HG02642 (cell line): ENCODE data around the gene CEBPB.
"Not testable (repeated sequence)": the region's sequence is repeated elsewhere in the genome, so short reads cannot be mapped to it uniquely, and the experiment has no call there.

Experiments used
- ATAC-seq: cut with Tn5 transposase; IDR thresholded peaks from one replicate; pipeline ENCODE4 v1.9.1; 2021; ENCODE audit warnings: mild to moderate bottlenecking; ENCODE audit not compliant: unreplicated experiment, poor library complexity

CEBPB gene

GRCh38 chr20:50191544-50192363, 1.1 kb downstream of the CEBPB start:
- ATAC-seq, result peak; percentile 30

- ATAC-seq, result no peak
Observed at GRCh38 chr20:50192364-50193198, 2.0 kb downstream of the CEBPB start.

GRCh38 chr20:50193199-50193835, 2.7 kb downstream of the CEBPB start:
- ATAC-seq, result no peak

- no peak for ATAC-seq
Observed at GRCh38 chr20:50193836-50194421, 3.3 kb downstream of the CEBPB start.

GRCh38 chr20:50194422-50194830, 3.8 kb downstream of the CEBPB start:
- ATAC-seq, result no peak

- ATAC-seq, result no peak
Observed at GRCh38 chr20:50194831-50195523, 4.3 kb downstream of the CEBPB start.

- no peak for ATAC-seq
Observed at GRCh38 chr20:50195524-50196120, 5.0 kb downstream of the CEBPB start.

GRCh38 chr20:50196248-50196647, 5.6 kb downstream of the CEBPB start:
- no peak for ATAC-seq

GRCh38 chr20:50196896-50197295, 6.3 kb downstream of the CEBPB start:
- no peak for ATAC-seq

- ATAC-seq, result no peak
Observed at GRCh38 chr20:50197463-50198179, 7.0 kb downstream of the CEBPB start.

GRCh38 chr20:50198180-50198666, 7.6 kb downstream of the CEBPB start:
- no peak for ATAC-seq

- ATAC-seq, result no peak
Observed at GRCh38 chr20:50198716-50199115, 8.1 kb downstream of the CEBPB start.

- no peak for ATAC-seq
Observed at GRCh38 chr20:50199703-50200102, 9.1 kb downstream of the CEBPB start.

GRCh38 chr20:50200482-50201104, 10.0 kb downstream of the CEBPB start:
- ATAC-seq, result no peak

GRCh38 chr20:50201710-50202109, 11.1 kb downstream of the CEBPB start:
- not testable (repeated sequence) for ATAC-seq

GRCh38 chr20:50202677-50203076, 12.0 kb downstream of the CEBPB start:
- no peak for ATAC-seq

GRCh38 chr20:50203951-50204937, 13.6 kb downstream of the CEBPB start:
- ATAC-seq, result no peak
